ENCODE measurements around the gene PRUNE1.

DNA sequence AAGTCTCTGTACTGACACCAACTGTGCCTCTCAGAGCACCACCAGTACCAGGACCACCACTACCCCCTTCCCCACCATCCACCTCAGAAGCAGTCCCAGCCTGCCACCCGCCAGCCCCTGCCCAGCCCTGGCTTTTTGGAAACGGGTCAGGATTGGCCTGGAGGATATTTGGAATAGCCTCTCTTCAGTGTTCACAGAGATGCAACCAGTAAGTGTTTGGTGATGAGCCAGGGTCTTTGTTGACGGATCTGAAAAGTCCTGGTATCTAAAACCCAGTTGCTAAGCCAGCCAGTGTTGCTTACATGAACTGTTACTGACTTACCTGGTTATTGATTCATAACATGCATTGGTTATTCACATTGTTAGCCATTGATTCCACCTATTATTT, 40.4 kb downstream of the PRUNE1 start:
- TF ChIP-seq, protein P1, sequence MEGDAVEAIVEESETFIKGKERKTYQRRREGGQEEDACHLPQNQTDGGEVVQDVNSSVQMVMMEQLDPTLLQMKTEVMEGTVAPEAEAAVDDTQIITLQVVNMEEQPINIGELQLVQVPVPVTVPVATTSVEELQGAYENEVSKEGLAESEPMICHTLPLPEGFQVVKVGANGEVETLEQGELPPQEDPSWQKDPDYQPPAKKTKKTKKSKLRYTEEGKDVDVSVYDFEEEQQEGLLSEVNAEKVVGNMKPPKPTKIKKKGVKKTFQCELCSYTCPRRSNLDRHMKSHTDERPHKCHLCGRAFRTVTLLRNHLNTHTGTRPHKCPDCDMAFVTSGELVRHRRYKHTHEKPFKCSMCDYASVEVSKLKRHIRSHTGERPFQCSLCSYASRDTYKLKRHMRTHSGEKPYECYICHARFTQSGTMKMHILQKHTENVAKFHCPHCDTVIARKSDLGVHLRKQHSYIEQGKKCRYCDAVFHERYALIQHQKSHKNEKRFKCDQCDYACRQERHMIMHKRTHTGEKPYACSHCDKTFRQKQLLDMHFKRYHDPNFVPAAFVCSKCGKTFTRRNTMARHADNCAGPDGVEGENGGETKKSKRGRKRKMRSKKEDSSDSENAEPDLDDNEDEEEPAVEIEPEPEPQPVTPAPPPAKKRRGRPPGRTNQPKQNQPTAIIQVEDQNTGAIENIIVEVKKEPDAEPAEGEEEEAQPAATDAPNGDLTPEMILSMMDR (conservative IDR thresholded peaks at IDR 0.05; ENCODE audit: low read length): no peak
- TF ChIP-seq EZH2phosphoT487 (IDR thresholded peaks at IDR 0.05; ENCODE audit: borderline replicate concordance, low read depth, low read length): no peak

All from OCI-LY7 (cell line).